Astrocyte (in vitro differentiated cells and primary cell): ENCODE measurements around the gene MPHOSPH9.

Source experiments
- CTCF ChIP-seq: IDR thresholded peaks from 2 replicates; pipeline ENCODE4 v1.5.1; 2011; ENCODE audit warnings: low read depth, mild to moderate bottlenecking, inconsistent platforms, low read length, moderate library complexity; ENCODE audit not compliant: insufficient read depth
- EZH2 ChIP-seq: IDR thresholded peaks from 2 replicates; pipeline ENCODE4 v1.6.1; 2012; ENCODE audit warnings: mild to moderate bottlenecking, low read length, inconsistent platforms; ENCODE audit not compliant: insufficient read depth

DNA sequence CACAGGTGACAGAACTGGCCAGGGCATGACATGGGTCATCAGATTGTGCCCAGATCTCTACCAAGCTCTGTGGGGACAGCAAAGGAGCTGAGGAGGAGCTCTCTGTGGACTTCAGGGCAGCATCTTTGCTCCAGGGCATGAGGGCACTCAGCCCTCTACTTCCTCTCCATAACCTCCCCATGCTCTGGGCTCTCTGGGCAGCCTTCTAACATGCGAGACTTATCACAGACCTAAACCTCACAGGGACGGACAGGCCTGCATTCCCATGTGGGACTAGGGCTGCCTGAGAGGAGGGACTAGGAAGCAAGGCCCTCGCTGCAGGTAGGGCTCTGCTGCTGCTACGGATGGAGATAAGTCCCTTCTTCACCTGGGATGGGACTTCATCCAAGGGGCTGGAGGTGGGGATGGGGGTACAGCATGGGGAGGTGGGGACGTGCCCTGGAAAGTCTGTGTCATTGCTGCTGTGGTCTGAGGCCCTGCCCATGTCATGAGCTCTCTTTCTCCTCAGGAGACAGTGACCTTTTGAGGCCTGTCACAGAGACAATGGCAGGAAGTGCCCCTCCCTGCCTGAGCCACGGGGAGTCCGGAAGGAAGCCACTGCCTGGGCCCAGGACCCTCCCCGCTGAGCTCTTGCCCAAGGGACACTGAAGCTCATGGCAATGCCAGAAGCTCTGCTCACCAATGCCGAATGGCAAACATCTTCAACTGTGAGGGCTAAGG lies 126.1 kb downstream of the MPHOSPH9 start:
- TF ChIP-seq CTCF (no peak), EZH2 (no peak)
